ENCODE measurements around the gene LRIT3. TPM values are rescaled to one million over a fixed set of nuclear protein-coding genes. Genes with fewer than 3 reads are reported as not detected.

The LRIT3 gene
- under 1 TPM in 1 of 2 donors, not detected in 1; 0.08 TPM for total RNA-seq
- long read RNA-seq = 0 reads

- ATAC-seq (no peak), DNase-seq (no peak)
- intact Hi-C loops (cut with DNase I, micrococcal nuclease) = no loop called here
Measured at GRCh38 chr4:109847896-109848442, at the start of gene LRIT3. TSS of gene LRIT3 (plus strand) at chr4:109848107. CDS start at chr4:109848202, 95 bp downstream.

- DNase-seq (no peak), ATAC-seq (peak; percentile 30)
- intact Hi-C loops (cut with DNase I, micrococcal nuclease) = no loop called here
Measured at GRCh38 chr4:109798866-109799265, 49.0 kb upstream of the LRIT3 start.

- intact Hi-C loops (cut with DNase I, micrococcal nuclease) = no loop called here
Measured at GRCh38 chr4:109801099-109801789, 46.7 kb upstream of the LRIT3 start.

GRCh38 chr4:109801895-109802319, 46.0 kb upstream of the LRIT3 start, which contains the start of gene CFI:
TSS of gene CFI (minus strand) at chr4:109801999. CDS start at chr4:109801971, 28 bp downstream.
- intact Hi-C loops (cut with DNase I, micrococcal nuclease) = no loop called here
- DNase-seq (no peak), ATAC-seq (peak; percentile 25)

More at GRCh38 chr4:109801099-109801789, 46.7 kb upstream of the LRIT3 start:
- DNase-seq = no peak
- ATAC-seq = no peak

DNA sequence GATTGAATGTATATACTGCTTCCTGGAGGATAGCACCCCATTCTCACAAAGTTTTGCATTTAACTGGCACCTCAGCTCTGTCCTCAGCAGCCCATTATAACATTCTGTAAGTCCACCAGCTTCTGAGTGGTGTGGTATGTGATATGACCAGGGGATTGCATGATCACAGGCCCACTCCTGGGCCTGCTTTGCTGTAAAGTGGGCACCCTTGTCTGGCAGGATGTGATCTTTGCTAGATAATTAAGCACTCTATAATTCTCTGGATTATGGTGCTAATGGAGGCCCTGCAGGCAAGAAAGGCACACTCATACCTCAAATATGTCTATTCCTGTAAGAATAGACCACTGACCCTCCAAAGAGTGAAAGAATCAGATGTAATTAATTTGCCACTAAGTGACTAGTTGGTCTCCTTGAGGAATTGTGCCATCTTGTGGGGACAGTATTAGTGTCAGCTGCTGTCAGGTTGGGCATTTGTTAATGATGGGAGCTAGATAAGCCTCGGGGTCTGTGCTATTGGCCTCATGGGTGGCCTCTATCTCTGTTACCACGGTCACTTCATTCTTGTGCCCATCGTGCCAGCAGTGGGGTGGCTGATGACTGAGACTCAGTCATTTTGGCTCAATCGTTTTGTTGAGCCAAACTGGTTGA, 43.9 kb upstream of the LRIT3 start:
- ATAC-seq = peak; percentile 77
- no peak for DNase-seq
- intact Hi-C loops (cut with DNase I, micrococcal nuclease) = no loop called here

GRCh38 chr4:109809655-109810054, 38.3 kb upstream of the LRIT3 start:
- intact Hi-C loops (cut with DNase I, micrococcal nuclease) = loop anchor here in 1 of 2 donors (10.0 kb wide), 1 partner anchor 105 kb away; the partner anchor contains the start of gene CASP6
- DNase-seq (no peak), ATAC-seq (no peak)

DNA sequence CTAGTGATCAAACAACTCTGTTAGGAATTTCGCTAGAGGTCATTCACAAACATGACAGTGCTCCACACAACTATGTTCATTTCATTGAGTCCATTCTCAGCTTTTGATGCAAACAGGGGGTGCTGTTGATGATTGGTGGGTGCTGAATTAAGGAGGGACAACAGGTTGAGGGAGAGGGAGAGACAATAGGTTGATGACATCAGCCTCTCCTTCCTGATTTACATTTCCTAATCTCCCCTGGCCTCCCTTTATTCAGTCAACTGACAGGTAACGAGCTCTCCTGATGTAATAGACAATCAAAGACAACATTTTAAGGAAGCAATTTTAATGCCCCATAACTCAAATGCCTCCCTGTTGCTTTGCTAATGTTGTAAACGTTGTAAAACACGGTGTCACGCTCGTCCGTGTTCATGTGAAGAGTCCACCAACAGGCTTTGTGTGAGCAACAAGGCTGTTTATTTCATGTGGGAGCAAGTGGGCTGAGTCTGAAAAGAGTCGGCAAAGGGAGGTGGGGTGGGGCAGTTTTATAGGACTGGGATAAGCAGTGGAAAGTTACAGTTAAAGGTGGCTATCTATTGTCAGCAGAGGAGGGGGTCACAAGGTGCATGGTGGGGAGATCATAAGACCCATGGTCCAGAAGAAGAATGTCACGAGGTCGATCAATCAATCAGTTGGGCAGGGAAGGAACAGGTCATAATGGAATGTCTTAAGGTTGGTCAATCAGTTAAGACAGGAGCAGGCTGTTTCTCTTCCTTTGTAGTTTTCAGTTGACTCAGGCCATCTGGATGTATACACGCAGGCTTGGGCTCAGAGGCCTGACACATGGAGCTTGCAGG, 37.1 kb upstream of the LRIT3 start:
- ATAC-seq (no peak), DNase-seq (peak in 1 of 2 donors; percentile 30)
- intact Hi-C loops (cut with DNase I, micrococcal nuclease) = loop anchor here in 1 of 2 donors (10.0 kb wide), 1 partner anchor 106 kb away; the partner anchor contains the start of gene CASP6

GRCh38 chr4:109811707-109812106, 36.2 kb upstream of the LRIT3 start:
- intact Hi-C loops (cut with DNase I, micrococcal nuclease) = loop anchor here in 1 of 2 donors (10.0 kb wide), 1 partner anchor 107 kb away; the partner anchor contains the start of gene CASP6
- ATAC-seq (no peak), DNase-seq (no peak)

GRCh38 chr4:109815151-109816081, 32.5 kb upstream of the LRIT3 start, which contains the start of gene GAR1:
TSS of gene GAR1 (plus strand) at chr4:109815762. CDS start at chr4:109816165, 403 bp downstream.
- DNase-seq = peak; percentile 94 to 96
- ATAC-seq = peak; percentile 97
- intact Hi-C loops (cut with DNase I, micrococcal nuclease) = loop anchor here in 1 of 2 donors (10.0 kb wide), 1 partner anchor 111 kb away; the partner anchor contains the start of gene CASP6

- intact Hi-C loops (cut with DNase I, micrococcal nuclease) = loop anchor here in 1 of 2 donors (10.0 kb wide), 1 partner anchor 111 kb away; the partner anchor contains the start of gene CASP6
- DNase-seq = peak in 1 of 2 donors; percentile 47
Measured at GRCh38 chr4:109816082-109816442, 31.8 kb upstream of the LRIT3 start.

DNA sequence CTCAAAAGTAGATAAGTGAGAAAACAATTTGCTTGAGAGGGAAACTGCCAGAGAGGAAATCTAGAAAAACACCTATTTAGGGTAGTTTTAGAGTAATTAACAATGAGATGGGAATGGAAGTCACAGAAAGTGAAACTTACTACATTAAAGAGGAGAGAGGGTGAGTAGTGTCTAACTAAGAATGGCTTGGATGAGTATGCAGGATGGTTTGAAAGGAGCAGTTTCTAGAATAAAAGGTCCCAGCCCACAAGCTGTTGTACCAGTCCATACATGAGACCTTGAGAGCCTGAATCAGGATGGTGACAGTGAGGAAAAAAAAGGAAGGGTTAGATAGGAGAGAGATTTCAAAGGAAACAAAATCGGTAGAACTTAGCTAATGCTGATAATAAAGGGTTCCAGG, 31.0 kb upstream of the LRIT3 start:
- DNase-seq = no peak
- ATAC-seq = no peak
- intact Hi-C loops (cut with DNase I, micrococcal nuclease) = loop anchor here in 1 of 2 donors (10.0 kb wide), 1 partner anchor 112 kb away; the partner anchor contains the start of gene CASP6

More at GRCh38 chr4:109816082-109816442, 31.8 kb upstream of the LRIT3 start:
- peak; percentile 17 for ATAC-seq

DNA sequence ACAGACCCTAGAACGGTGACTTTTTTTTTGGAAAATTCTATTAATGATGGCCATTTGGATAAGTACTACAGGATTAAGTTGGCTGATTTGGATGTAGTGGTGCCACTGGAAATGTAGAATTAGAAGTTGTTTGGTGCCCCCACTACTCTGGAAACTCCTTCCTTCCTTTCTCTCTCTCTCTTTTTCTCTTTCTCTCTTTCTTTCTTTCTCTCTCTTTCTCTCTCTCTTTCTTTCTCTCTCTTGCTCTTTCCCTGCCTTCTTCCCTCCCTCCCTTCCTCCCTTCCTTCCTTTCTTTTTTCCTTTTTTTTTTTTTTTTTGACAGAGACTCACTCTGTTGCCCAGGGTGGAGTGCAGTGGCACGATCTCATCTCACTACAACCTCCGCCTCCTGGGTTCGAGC, 29.6 kb upstream of the LRIT3 start:
- intact Hi-C loops (cut with DNase I, micrococcal nuclease) = loop anchor here in 1 of 2 donors (10.0 kb wide), 1 partner anchor 113 kb away; the partner anchor contains the start of gene CASP6
- DNase-seq = no peak
- no peak for ATAC-seq

- DNase-seq (no peak), ATAC-seq (no peak)
- intact Hi-C loops (cut with DNase I, micrococcal nuclease) = no loop called here
Measured at GRCh38 chr4:109820563-109820962, 27.3 kb upstream of the LRIT3 start.

DNA sequence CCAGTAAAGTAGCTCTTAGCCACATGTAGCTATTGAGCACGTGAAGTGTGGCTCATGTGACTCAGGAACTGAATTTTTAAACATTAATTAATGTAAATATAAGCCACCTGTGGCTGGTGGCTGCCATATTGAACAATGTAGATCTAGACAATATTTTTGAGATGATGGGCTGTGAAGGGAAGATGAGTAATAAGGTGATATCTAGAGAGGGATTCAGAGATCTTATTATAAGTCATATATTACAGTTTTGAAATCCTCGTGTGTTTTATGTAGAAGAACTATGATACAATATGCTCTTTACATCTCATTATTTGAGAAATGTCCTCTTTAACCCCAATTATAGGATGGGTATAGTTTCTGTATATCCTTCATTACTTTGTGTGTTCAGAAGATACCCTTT, 26.7 kb upstream of the LRIT3 start:
- no peak for DNase-seq
- no peak for ATAC-seq
- intact Hi-C loops (cut with DNase I, micrococcal nuclease) = no loop called here

DNA sequence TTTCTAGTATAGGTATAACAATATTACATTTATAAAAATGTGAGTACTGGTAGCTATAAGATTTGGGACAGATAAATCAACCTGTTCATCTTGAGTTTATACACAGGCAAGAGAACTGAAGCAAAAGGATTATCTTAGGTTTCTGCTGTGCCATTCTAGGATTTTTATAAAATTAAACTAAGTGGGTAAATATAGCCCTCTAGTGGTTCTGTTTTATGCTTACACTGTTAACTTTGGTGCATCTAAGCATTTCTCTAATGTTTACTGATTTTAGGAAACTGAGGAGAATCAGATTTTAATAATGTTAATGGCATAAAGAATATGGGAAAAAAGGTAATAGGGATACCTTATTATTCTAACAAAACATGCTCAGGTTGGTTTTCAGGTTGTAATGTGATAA, 21.2 kb upstream of the LRIT3 start:
- intact Hi-C loops (cut with DNase I, micrococcal nuclease) = loop anchor here in 1 of 2 donors (5.0 kb wide), 1 partner anchor 404 kb away; no protein-coding TSS in a partner anchor
- no peak for DNase-seq

GRCh38 chr4:109827672-109828071, 20.2 kb upstream of the LRIT3 start, which contains the start of gene RRH:
TSS of gene RRH (plus strand) at chr4:109827972. CDS start at chr4:109828028, 56 bp downstream.
- ATAC-seq (no peak), DNase-seq (no peak)
- intact Hi-C loops (cut with DNase I, micrococcal nuclease) = loop anchor here in 1 of 2 donors (5.0 kb wide), 1 partner anchor 405 kb away; no protein-coding TSS in a partner anchor

More for the DNA sequence above, 21.2 kb upstream of the LRIT3 start:
- ATAC-seq = peak; percentile 61

- intact Hi-C loops (cut with DNase I, micrococcal nuclease) = no loop called here
- DNase-seq = no peak
- no peak for ATAC-seq
Measured at GRCh38 chr4:109833756-109834155, 14.2 kb upstream of the LRIT3 start.
